ENCODE data around the gene PRKRA. TPM values are rescaled to one million over a fixed set of nuclear protein-coding genes. Genes with fewer than 3 reads are reported as not detected.

PRKRA gene
- total and polyA plus RNA-seq, 2 of the 13 experiments (the other 11 are each of a cell fraction or from before 2014, with no cell fraction given): 53.1 to 74.7 TPM

DNA sequence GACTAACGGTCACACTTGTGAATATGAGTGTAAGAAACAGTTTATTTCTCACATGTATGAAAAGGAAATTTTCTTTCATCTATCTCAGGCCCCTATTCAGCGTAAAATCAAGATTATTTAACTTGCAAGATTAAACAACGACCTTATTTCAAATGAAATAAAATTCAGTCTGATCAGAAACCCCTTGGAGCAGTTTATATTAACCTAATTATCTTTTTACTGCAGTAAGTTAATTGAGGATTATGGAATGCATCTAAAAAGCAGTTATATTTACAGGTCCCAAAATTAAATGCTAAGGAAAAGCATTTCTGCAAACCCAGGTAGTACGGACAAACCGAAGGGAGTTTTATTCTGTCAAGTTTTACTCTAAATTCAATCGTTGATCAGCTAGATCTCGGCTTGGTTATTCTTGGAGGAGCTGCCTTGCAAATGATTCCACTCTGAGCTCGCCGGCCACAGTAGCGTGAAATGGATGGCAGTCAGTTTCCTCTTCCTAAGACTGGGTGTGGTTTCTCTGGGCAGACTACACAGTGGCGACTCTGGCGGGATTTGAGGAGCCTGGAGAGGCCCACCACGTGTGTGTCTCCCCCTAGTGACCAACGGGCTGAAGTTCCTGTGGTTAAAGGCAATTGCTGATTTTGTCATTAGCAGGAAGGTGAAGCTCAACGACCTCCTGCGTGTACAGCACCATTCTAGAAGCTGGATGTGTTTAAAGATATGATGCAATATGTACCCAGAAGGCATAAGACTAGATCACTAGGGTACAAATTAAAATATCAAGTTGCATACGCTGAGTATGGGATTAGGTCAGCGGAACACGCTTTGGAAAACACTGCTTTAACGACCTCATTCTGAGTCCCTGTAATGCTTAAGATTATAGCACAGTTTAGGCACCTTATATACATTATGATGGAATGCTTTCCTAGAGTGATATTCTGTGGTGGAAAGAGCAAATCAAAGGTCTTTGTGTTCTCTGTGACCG is 36.4 kb downstream of the PRKRA start (continued):
- TF ChIP-seq ATF4 (CRISPR knock-in tag; IDR thresholded peaks at IDR 0.05) (peak; percentile 66 to 75; a peak in 2 of 4 replicates), ZNF670 (CRISPR knock-in tag; IDR thresholded peaks at IDR 0.05; ENCODE audit: borderline replicate concordance) (no peak), ARNT2 (CRISPR knock-in tag; IDR thresholded peaks at IDR 0.05; ENCODE audit: low read depth) (no peak), ZNF749 (CRISPR knock-in tag; IDR thresholded peaks at IDR 0.05; ENCODE audit: borderline replicate concordance) (no peak), GABPA (IDR thresholded peaks at IDR 0.05; ENCODE audit: low read depth, low read length) (no peak), GABPA (CRISPR knock-in tag; IDR thresholded peaks at IDR 0.05; ENCODE audit: low read depth) (peak; percentile 51; the same call in 1 of the 2 replicates), GPN1 (CRISPR knock-in tag; IDR thresholded peaks at IDR 0.05; ENCODE audit: borderline replicate concordance) (no peak), ZBTB46 (CRISPR knock-in tag; IDR thresholded peaks at IDR 0.05; ENCODE audit: borderline replicate concordance) (no peak), ZNF644 (CRISPR knock-in tag; IDR thresholded peaks at IDR 0.05; ENCODE audit: low read depth) (peak; percentile 60), IKZF5 (CRISPR knock-in tag; IDR thresholded peaks at IDR 0.05) (peak; percentile 69; the same call in 1 of the 2 replicates), MTF1 (CRISPR knock-in tag; IDR thresholded peaks at IDR 0.05) (no peak), ZNF496 (CRISPR knock-in tag; IDR thresholded peaks at IDR 0.05; ENCODE audit: insufficient replicate concordance) (no peak), ATRX (CRISPR knock-in tag; IDR thresholded peaks at IDR 0.05; ENCODE audit: borderline replicate concordance) (no peak)
- TF ChIP-seq, protein P1, sequence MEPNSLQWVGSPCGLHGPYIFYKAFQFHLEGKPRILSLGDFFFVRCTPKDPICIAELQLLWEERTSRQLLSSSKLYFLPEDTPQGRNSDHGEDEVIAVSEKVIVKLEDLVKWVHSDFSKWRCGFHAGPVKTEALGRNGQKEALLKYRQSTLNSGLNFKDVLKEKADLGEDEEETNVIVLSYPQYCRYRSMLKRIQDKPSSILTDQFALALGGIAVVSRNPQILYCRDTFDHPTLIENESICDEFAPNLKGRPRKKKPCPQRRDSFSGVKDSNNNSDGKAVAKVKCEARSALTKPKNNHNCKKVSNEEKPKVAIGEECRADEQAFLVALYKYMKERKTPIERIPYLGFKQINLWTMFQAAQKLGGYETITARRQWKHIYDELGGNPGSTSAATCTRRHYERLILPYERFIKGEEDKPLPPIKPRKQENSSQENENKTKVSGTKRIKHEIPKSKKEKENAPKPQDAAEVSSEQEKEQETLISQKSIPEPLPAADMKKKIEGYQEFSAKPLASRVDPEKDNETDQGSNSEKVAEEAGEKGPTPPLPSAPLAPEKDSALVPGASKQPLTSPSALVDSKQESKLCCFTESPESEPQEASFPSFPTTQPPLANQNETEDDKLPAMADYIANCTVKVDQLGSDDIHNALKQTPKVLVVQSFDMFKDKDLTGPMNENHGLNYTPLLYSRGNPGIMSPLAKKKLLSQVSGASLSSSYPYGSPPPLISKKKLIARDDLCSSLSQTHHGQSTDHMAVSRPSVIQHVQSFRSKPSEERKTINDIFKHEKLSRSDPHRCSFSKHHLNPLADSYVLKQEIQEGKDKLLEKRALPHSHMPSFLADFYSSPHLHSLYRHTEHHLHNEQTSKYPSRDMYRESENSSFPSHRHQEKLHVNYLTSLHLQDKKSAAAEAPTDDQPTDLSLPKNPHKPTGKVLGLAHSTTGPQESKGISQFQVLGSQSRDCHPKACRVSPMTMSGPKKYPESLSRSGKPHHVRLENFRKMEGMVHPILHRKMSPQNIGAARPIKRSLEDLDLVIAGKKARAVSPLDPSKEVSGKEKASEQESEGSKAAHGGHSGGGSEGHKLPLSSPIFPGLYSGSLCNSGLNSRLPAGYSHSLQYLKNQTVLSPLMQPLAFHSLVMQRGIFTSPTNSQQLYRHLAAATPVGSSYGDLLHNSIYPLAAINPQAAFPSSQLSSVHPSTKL (CRISPR knock-in tag; IDR thresholded peaks at IDR 0.05): peak; percentile 84
- TF ChIP-seq, protein P2, sequence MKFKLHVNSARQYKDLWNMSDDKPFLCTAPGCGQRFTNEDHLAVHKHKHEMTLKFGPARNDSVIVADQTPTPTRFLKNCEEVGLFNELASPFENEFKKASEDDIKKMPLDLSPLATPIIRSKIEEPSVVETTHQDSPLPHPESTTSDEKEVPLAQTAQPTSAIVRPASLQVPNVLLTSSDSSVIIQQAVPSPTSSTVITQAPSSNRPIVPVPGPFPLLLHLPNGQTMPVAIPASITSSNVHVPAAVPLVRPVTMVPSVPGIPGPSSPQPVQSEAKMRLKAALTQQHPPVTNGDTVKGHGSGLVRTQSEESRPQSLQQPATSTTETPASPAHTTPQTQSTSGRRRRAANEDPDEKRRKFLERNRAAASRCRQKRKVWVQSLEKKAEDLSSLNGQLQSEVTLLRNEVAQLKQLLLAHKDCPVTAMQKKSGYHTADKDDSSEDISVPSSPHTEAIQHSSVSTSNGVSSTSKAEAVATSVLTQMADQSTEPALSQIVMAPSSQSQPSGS (CRISPR knock-in tag; IDR thresholded peaks at IDR 0.05): no peak
- TF ChIP-seq, protein P3, sequence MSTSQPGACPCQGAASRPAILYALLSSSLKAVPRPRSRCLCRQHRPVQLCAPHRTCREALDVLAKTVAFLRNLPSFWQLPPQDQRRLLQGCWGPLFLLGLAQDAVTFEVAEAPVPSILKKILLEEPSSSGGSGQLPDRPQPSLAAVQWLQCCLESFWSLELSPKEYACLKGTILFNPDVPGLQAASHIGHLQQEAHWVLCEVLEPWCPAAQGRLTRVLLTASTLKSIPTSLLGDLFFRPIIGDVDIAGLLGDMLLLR (CRISPR knock-in tag; IDR thresholded peaks at IDR 0.05): no peak
